Endothelial cell of umbilical vein (primary cell): ENCODE results near the gene RBM6. TPM values are rescaled to one million over a fixed set of nuclear protein-coding genes. Genes with fewer than 3 reads are reported as not detected.

ENCODE experiments used
- BruUV-seq: library from RNA; stranded (reverse); fragments of 400-500 nt; replicated peaks from 2 replicates; lab custom pipeline; 2021; lab: Mats Ljungman, UMichigan
- CTCF ChIA-PET: fragments of 300-600, 350-600 bp; sonication (Branson Sonifier 250); formaldehyde crosslinking; loops from one replicate; lab custom pipeline; 2021; ENCODE audit warnings: antibody characterized with exemption, inconsistent platforms; lab: Charles Lee
- POLR2A ChIA-PET: fragments of 300-600, 350-600 bp; sonication (Branson Sonifier 250); formaldehyde crosslinking; loops from one replicate; lab custom pipeline; 2021; ENCODE audit warnings: antibody characterized with exemption, inconsistent platforms; lab: Charles Lee
- DNase-seq: peaks from one replicate; pipeline ENCODE4 v3.0.0-alpha.2; 2011; ENCODE audit warnings: low read depth, low spot score
- FAIRE-seq: peaks from 2 replicates; lab custom pipeline; 2011; peaks lifted over from hg19 to GRCh38; lab: Jason Lieb, UNC
- H2AFZ ChIP-seq: 2 replicates; pipeline ENCODE4 v1.6.0; 2012; ENCODE audit warnings: low read depth, low read length, control low read depth, inconsistent platforms
- H3K27ac ChIP-seq: 2 replicates; pipeline ENCODE4 v1.5.1; 2011; ENCODE audit warnings: low read depth, mild to moderate bottlenecking, control low read depth, low read length, moderate library complexity; ENCODE audit not compliant: insufficient read depth
- H3K27me3 ChIP-seq, 2 experiments: 2 replicates each; pipeline versions ENCODE4 v1.6.0 to v1.6.1; 2011; ENCODE audit warnings: low read length in 2 of 2, mixed read lengths in 1 of 2; ENCODE audit not compliant: control insufficient read depth in 2 of 2, insufficient read depth in 2 of 2
- H3K36me3 ChIP-seq, 2 experiments: 2 replicates in 1 of 2; 3 replicates in 1 of 2; pipeline ENCODE4 v1.5.1; 2011; ENCODE audit warnings: low read length in 2 of 2, mild to moderate bottlenecking in 1 of 2, moderate library complexity in 1 of 2; ENCODE audit not compliant: control insufficient read depth in 2 of 2, insufficient read depth in 2 of 2; ENCODE audit errors: extremely low read depth in 1 of 2
- H3K4me1 ChIP-seq: 3 replicates; pipeline ENCODE4 v1.5.1; 2011; ENCODE audit warnings: mild to moderate bottlenecking, low read length; ENCODE audit not compliant: control insufficient read depth, insufficient read depth; ENCODE audit errors: extremely low read depth
- H3K4me2 ChIP-seq: 2 replicates; pipeline ENCODE4 v1.6.1; 2011; ENCODE audit warnings: low read length, control low read depth, mixed read lengths; ENCODE audit not compliant: insufficient read depth
- H3K4me3 ChIP-seq, 3 experiments: fragments of 200-600 bp in 1 of 3; sonication (generic), shearing (Covaris generic) in 1 of 3; replicated peaks in 1 of 3; 2 replicates each; pipeline ENCODE4 v1.5.1; 2011 to 2016; ENCODE audit warnings: control low read depth in 3 of 3, low read length in 3 of 3, mild to moderate bottlenecking in 2 of 3, inconsistent platforms in 1 of 3, low read depth in 1 of 3, moderate library complexity in 1 of 3; ENCODE audit not compliant: insufficient read depth in 1 of 3
- H3K79me2 ChIP-seq: 2 replicates; pipeline ENCODE4 v1.6.0; 2012; ENCODE audit warnings: low read length, inconsistent platforms; ENCODE audit not compliant: control insufficient read depth, insufficient read depth
- H3K9ac ChIP-seq: replicated peaks from 2 replicates; pipeline ENCODE3; 2011; ENCODE audit warnings: low read length, control low read depth; ENCODE audit not compliant: insufficient read depth; ENCODE audit errors: extremely low read depth
- H3K9me1 ChIP-seq: replicated peaks from 3 replicates; pipeline ENCODE4 v1.6.0; 2011; ENCODE audit warnings: mild to moderate bottlenecking, low read length; ENCODE audit not compliant: control insufficient read depth, insufficient read depth; ENCODE audit errors: extremely low read depth
- H3K9me3 ChIP-seq: replicated peaks from 2 replicates; pipeline ENCODE4 v1.5.1; 2012; ENCODE audit warnings: low read length, inconsistent platforms; ENCODE audit not compliant: control insufficient read depth, insufficient read depth
- H4K20me1 ChIP-seq: replicated peaks from 2 replicates; pipeline ENCODE3; 2011; ENCODE audit warnings: mild to moderate bottlenecking, low read length; ENCODE audit not compliant: control insufficient read depth, insufficient read depth; ENCODE audit errors: extremely low read depth
- CTCF ChIP-seq, 2 donors: IDR thresholded peaks; 1 replicate in 1 of 2; 2 replicates in 1 of 2; pipeline ENCODE4 v1.5.1; 2011; ENCODE audit warnings: low read length in 2 of 2, mild to moderate bottlenecking in 2 of 2, moderate library complexity in 2 of 2, control low read depth in 1 of 2, inconsistent platforms in 1 of 2, low read depth in 1 of 2; ENCODE audit not compliant: insufficient read depth in 1 of 2; ENCODE audit errors: extremely low read depth in 1 of 2
- EZH2 ChIP-seq: IDR thresholded peaks from 2 replicates; pipeline ENCODE4 v1.6.1; 2012; ENCODE audit warnings: borderline replicate concordance, low read depth, mild to moderate bottlenecking, moderate library complexity, low read length, inconsistent platforms; ENCODE audit not compliant: severe bottlenecking
- FOS ChIP-seq: IDR thresholded peaks from 2 replicates; pipeline ENCODE4 v1.6.1; 2011; ENCODE audit warnings: mild to moderate bottlenecking, low read length, moderate library complexity, borderline replicate concordance; ENCODE audit not compliant: insufficient read depth
- GATA2 ChIP-seq: IDR thresholded peaks from 2 replicates; pipeline ENCODE4 v1.7.0; 2011; ENCODE audit warnings: low read depth, mild to moderate bottlenecking, moderate library complexity, mixed read lengths, low read length; ENCODE audit not compliant: insufficient read length, insufficient read depth
- JUN ChIP-seq: IDR thresholded peaks from 2 replicates; pipeline ENCODE4 v1.6.1; 2011; ENCODE audit warnings: borderline replicate concordance, low read depth; ENCODE audit not compliant: insufficient read length, insufficient read depth
- MAX ChIP-seq: IDR thresholded peaks from 2 replicates; pipeline ENCODE4 v1.6.1; 2011; ENCODE audit not compliant: insufficient read depth, insufficient read length
- MYC ChIP-seq: IDR thresholded peaks from one replicate; pipeline ENCODE4 v1.6.1; 2011; ENCODE audit warnings: mild to moderate bottlenecking, low read depth, low read length
- POLR2A ChIP-seq: IDR thresholded peaks from 2 replicates; pipeline ENCODE4 v1.6.1; 2012; ENCODE audit warnings: low read depth, mild to moderate bottlenecking, control low read depth, low read length
- POLR2AphosphoS5 ChIP-seq: IDR thresholded peaks from 2 replicates; pipeline ENCODE4 v1.6.1; 2012; ENCODE audit warnings: low read depth, mild to moderate bottlenecking, control low read depth, low read length, moderate library complexity; ENCODE audit not compliant: insufficient read depth
- dilution Hi-C: fragments of 300-500 bp; cut with MboI; formaldehyde crosslinking; loops from one replicate; pipeline ENCODE4 v1.15.0; 2019; ENCODE audit warnings: low sequenced_read_pairs; ENCODE audit not compliant: extremely low pct_ligation_motif_present
- intact Hi-C: fragments of 100-400 bp; cut with micrococcal nuclease; formaldehyde crosslinking; loops from one replicate; pipeline ENCODE4 v1.10.0; 2022
- polyA plus RNA-seq, 4 experiments: library from polyadenylated mRNA; depleted of rRNA in 3 of 4; stranded (reverse) in 3 of 4; unstranded in 1 of 4; fragments of >200 nt; gene quantifications; 2 replicates each; pipeline versions ENCODE4 v1.2.1 to v1.2.3, GENCODE V29; 2011 to 2012; ENCODE audit warnings: missing spikeins in 1 of 4
- total RNA-seq: library from RNA; stranded (reverse); gene quantifications from 2 replicates; pipeline ENCODE4 v1.2.3, GENCODE V29; 2021

The RBM6 gene
- total and polyA plus RNA-seq, 2 donors (not counting 3 experiments of a cell fraction or from before 2014, with no cell fraction given): 30.4 to 94.5 TPM

- dilution Hi-C loops: no loop called here
- H3K9ac ChIP-seq: no peak overlapping the region
- intact Hi-C loops: loop anchor here (10.0 kb wide), 1 partner anchor 143 kb away; the partner anchor contains the start of gene SEMA3B
- POLR2A ChIA-PET: no interaction called here
- no peaks in the 10 kb centered on the region for H3K79me2 ChIP-seq
- H3K4me3 ChIP-seq: no peak overlapping the region
- H3K36me3 ChIP-seq: peaks cover 4 to 23% of the 10 kb centered on the region in 2 experiments
- CTCF ChIA-PET: interaction anchor here (0.7 to 6.3 kb wide), 14 partner anchors 9 to 104 kb away, joined by 4 to 177 read pairs (median 6); partner anchors contain the start of gene GNAT1
- no TSS peak for BruUV-seq
- H3K4me1 ChIP-seq: peaks cover 7% of the 10 kb centered on the region
- H3K27ac ChIP-seq: no peak overlapping the region
- no peaks in the 10 kb centered on the region for H3K27me3 ChIP-seq
- H4K20me1 ChIP-seq: no peaks in the 10 kb centered on the region
- TF ChIP-seq GATA2 (no peak), POLR2AphosphoS5 (no peak), MAX (no peak), POLR2A (no peak), JUN (no peak), EZH2 (no peak), MYC (no peak), FOS (no peak), CTCF (IDR thresholded peaks at IDR 0.05; ENCODE audit: extremely low read depth in 1 of 2, insufficient read depth in 1 of 2, low read depth in 1 of 2, low read length in 2 of 2) (no peak)
- H2AFZ ChIP-seq: no peak overlapping the region
- DNase-seq (no peak), FAIRE-seq (no peak)
- no peak overlapping the region for H3K4me2 ChIP-seq
- no peaks in the 10 kb centered on the region for H3K9me3 ChIP-seq
- H3K9me1 ChIP-seq: no peaks in the 10 kb centered on the region
Observed at GRCh38 chr3:50122071-50122470, 182.1 kb downstream of the RBM6 start.
